ENCODE measurements around the gene ELOVL1.
"Not testable (repeated sequence)": the region's sequence is repeated elsewhere in the genome, so short reads cannot be mapped to it uniquely, and the experiment has no call there.

Gene ELOVL1

DNA sequence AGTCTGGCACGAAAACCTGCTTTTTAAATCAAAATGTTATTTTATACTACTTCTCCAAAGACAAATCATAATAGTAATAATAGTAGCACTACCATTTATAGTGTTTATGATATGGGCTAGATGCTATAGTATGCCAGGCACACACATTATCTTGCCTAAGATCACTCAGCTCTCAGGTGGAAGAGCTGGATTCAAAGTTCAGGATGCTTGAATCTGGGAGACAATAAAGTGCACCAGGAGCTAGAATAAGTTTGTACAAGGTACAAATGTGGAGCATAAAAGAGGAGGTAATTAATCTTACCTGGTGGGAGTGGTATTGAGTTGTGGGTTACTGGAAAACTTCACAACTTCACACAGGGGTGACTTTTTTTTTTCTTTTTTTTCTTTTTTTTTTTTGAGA lies 10.0 kb upstream of the ELOVL1 start:
- no peak for TF ChIP-seq POLR2AphosphoS5 (IDR thresholded peaks at IDR 0.05; ENCODE audit: low read depth, low read length)
- no peak for TF ChIP-seq TAF1 (IDR thresholded peaks at IDR 0.05; ENCODE audit: borderline replicate concordance, low read depth, low read length)
- no peak for TF ChIP-seq POLR2A (IDR thresholded peaks at IDR 0.05; ENCODE audit: low read depth, low read length)
- no peak for FAIRE-seq
- no peak for DNase-seq (ENCODE audit: insufficient read length)

DNA sequence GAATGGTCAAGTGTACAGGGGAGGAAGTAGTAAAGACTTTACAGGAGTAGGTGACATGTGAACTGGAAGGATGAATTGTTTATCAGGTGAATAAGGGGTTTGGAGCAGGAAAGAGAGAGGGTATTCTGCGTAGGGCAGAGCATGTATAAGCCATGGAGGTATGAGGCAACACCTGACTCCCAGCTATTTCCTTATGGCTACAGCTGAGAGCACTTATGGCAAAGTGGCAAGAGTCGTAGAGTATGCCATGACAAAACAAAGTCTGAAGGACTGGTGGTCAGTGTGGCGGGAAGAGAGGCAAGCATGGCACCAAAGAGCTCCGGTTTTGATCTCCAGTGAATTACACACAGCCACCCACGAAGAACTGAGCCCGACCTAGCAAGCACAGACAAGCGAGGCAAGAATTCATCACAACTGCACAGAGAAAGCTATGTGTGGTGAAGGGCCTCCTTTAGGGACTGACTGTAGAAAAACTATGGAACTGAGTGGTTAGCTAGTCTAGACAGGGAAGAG lies 9.0 kb upstream of the ELOVL1 start:
- no peak for TF ChIP-seq POLR2AphosphoS5 (IDR thresholded peaks at IDR 0.05; ENCODE audit: low read depth, low read length)
- no peak for TF ChIP-seq TAF1 (IDR thresholded peaks at IDR 0.05; ENCODE audit: borderline replicate concordance, low read depth, low read length)
- no peak for TF ChIP-seq POLR2A (IDR thresholded peaks at IDR 0.05; ENCODE audit: low read depth, low read length)
- DNase-seq (ENCODE audit: insufficient read length), result no peak
- FAIRE-seq, result no peak

DNA sequence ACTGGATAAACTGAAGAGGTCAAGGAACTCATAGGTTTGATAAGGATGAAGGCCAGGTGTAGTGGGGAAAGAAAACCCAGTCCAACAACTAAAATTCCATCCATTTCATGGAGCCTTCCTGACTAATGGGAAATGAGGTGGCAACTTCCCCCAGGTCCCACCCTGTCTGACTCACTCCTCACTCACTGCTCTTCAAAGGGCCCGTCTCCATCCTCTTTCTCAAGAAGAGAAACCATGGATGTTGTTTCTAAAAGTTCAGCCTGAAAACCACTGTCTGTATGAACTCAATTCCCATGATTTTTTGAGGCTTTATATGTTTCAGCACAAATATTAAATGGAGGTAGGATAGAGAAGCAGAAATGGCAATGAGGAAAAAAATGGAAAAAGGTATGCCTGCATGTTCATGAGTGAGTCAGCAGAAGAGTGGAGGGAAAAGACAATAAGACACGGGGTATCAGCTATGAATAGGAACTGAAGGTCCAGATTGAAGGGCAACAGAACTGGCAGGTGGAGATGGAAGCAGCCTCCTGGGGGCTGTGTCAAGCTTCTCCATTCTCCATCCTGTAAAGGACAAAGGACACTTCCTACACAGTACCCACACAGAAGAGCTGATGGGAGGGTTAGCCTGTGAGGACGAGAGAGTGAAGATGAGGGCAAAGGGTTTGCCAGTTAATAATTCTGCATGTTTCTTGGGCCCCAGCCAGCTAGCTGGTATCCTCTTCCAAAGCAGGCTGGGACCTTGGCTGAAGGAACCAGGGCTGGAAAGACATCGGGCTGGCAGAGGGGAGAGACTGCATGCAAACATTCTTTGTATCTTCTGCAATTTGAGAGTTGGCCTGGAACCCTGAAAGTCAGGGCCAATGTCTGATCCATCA lies 5.5 kb upstream of the ELOVL1 start:
- DNase-seq (ENCODE audit: insufficient read length), result no peak
- no peak for FAIRE-seq
- TF ChIP-seq POLR2A (IDR thresholded peaks at IDR 0.05; ENCODE audit: low read depth, low read length) (no peak), POLR2AphosphoS5 (IDR thresholded peaks at IDR 0.05; ENCODE audit: low read depth, low read length) (no peak), TAF1 (IDR thresholded peaks at IDR 0.05; ENCODE audit: borderline replicate concordance, low read depth, low read length) (no peak)

DNA sequence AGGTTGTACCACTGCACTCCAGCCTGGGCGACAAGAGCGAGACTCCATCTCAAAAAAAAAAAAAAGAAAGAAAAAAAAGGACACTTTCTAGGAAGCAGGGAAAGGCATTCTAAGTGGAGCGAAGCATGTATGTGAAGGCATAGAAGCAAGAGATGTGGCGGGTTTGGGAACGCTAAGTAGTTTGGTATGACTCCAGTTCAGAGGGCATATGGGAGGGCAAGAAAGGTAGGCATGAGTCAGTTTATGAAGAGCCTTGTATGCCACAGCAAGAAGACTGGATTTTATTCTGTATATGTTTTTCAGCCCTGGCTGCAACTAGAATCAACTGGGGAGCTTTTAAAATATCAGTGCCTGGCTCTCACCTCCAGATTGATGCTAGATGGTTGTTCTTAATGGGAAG lies 4.4 kb upstream of the ELOVL1 start:
- DNase-seq (ENCODE audit: insufficient read length), result no peak
- FAIRE-seq, result no peak
- no peak for TF ChIP-seq POLR2AphosphoS5 (IDR thresholded peaks at IDR 0.05; ENCODE audit: low read depth, low read length)
- no peak for TF ChIP-seq TAF1 (IDR thresholded peaks at IDR 0.05; ENCODE audit: borderline replicate concordance, low read depth, low read length)
- no peak for TF ChIP-seq POLR2A (IDR thresholded peaks at IDR 0.05; ENCODE audit: low read depth, low read length)

- no peak for FAIRE-seq
- TF ChIP-seq POLR2AphosphoS5 (IDR thresholded peaks at IDR 0.05; ENCODE audit: low read depth, low read length) (no peak), POLR2A (IDR thresholded peaks at IDR 0.05; ENCODE audit: low read depth, low read length) (no peak), TAF1 (IDR thresholded peaks at IDR 0.05; ENCODE audit: borderline replicate concordance, low read depth, low read length) (no peak)
- no peak for DNase-seq (ENCODE audit: insufficient read length)
Measured at GRCh38 chr1:43370564-43370963, 2.8 kb upstream of the ELOVL1 start.

DNA sequence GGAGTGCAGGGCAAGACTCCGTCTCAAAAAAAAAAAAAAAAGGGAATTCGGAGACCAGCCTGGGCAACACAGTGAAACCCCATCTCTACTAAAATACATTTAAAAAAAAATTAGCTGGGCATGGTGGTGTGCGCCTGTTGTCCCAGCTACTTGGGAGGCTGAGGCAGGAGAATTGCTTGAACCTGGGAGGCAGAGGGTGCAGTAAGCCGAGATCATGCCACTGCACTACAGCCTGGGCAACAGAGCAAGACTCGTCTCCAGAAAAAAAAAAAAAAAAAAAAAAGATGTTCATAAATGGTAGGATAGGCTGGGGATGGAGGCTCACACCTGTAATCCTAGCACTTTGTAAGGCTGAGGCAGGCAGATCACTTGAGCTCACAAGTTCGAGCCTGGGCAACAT lies 2.0 kb upstream of the ELOVL1 start:
- DNase-seq (ENCODE audit: insufficient read length); FAIRE-seq: not testable (repeated sequence)

GRCh38 chr1:43368646-43369020 lies 822 bp upstream of the ELOVL1 start:
- peak; percentile 53 for FAIRE-seq
- no peak for DNase-seq (ENCODE audit: insufficient read length)
- TF ChIP-seq POLR2A (IDR thresholded peaks at IDR 0.05; ENCODE audit: low read depth, low read length), result no peak
- no peak for TF ChIP-seq TAF1 (IDR thresholded peaks at IDR 0.05; ENCODE audit: borderline replicate concordance, low read depth, low read length)
- no peak for TF ChIP-seq POLR2AphosphoS5 (IDR thresholded peaks at IDR 0.05; ENCODE audit: low read depth, low read length)

- peak; percentile 46 for DNase-seq (ENCODE audit: insufficient read length)
Measured at GRCh38 chr1:43367026-43367903, 546 bp downstream of the ELOVL1 start.

GRCh38 chr1:43366601-43367025 lies 1.2 kb downstream of the ELOVL1 start:
- TF ChIP-seq POLR2AphosphoS5 (IDR thresholded peaks at IDR 0.05; ENCODE audit: low read depth, low read length) (no peak), POLR2A (IDR thresholded peaks at IDR 0.05; ENCODE audit: low read depth, low read length) (0 out of 2 replicates have a peak, but pooled peaks have one; percentile 15)
- FAIRE-seq (no peak), DNase-seq (ENCODE audit: insufficient read length) (no peak)

More at GRCh38 chr1:43367026-43367903, 546 bp downstream of the ELOVL1 start:
- no peak for TF ChIP-seq POLR2A (IDR thresholded peaks at IDR 0.05; ENCODE audit: low read depth, low read length)
- no peak for TF ChIP-seq TAF1 (IDR thresholded peaks at IDR 0.05; ENCODE audit: borderline replicate concordance, low read depth, low read length)
- TF ChIP-seq POLR2AphosphoS5 (IDR thresholded peaks at IDR 0.05; ENCODE audit: low read depth, low read length), result no peak; the same call in 1 of the 2 replicates
- FAIRE-seq, result peak; percentile 65

GRCh38 chr1:43366179-43366578 lies 1.6 kb downstream of the ELOVL1 start:
- no peak for FAIRE-seq
- no peak for DNase-seq (ENCODE audit: insufficient read length)
- TF ChIP-seq POLR2AphosphoS5 (IDR thresholded peaks at IDR 0.05; ENCODE audit: low read depth, low read length), result no peak
- no peak for TF ChIP-seq POLR2A (IDR thresholded peaks at IDR 0.05; ENCODE audit: low read depth, low read length)
- no peak for TF ChIP-seq TAF1 (IDR thresholded peaks at IDR 0.05; ENCODE audit: borderline replicate concordance, low read depth, low read length)

GRCh38 chr1:43365678-43366077 lies 2.1 kb downstream of the ELOVL1 start:
- FAIRE-seq, result no peak
- TF ChIP-seq POLR2AphosphoS5 (IDR thresholded peaks at IDR 0.05; ENCODE audit: low read depth, low read length) (no peak), POLR2A (IDR thresholded peaks at IDR 0.05; ENCODE audit: low read depth, low read length) (no peak), TAF1 (IDR thresholded peaks at IDR 0.05; ENCODE audit: borderline replicate concordance, low read depth, low read length) (no peak)
- no peak for DNase-seq (ENCODE audit: insufficient read length)
